Neutrophil (primary cell): ENCODE measurements around the gene TMPRSS4.

Experiments used
- H3K27ac ChIP-seq: fragments of 200-600 bp; sonication (generic); 2 replicates; pipeline ENCODE4 v1.5.1; 2016; ENCODE audit warnings: mild to moderate bottlenecking, moderate library complexity
- H3K27me3 ChIP-seq: fragments of 200-600 bp; sonication (generic); 2 replicates; pipeline ENCODE4 v1.6.0; 2016; ENCODE audit warnings: mild to moderate bottlenecking
- H3K36me3 ChIP-seq: fragments of 200-600 bp; sonication (generic); 2 replicates; pipeline ENCODE4 v1.5.1; 2017
- H3K4me1 ChIP-seq, 2 experiments: fragments of 200-600 bp in 1 of 2; sonication (generic) in 1 of 2; 1 replicate in 1 of 2; 2 replicates in 1 of 2; pipeline versions ENCODE4 v1.5.1 to v1.6.1; 2013 to 2016; ENCODE audit warnings: low read depth in 1 of 2, low read length in 1 of 2, mild to moderate bottlenecking in 1 of 2, moderate library complexity in 1 of 2; ENCODE audit not compliant: control insufficient read depth in 1 of 2, insufficient read depth in 1 of 2
- H3K4me3 ChIP-seq, 2 experiments: fragments of 200-600 bp in 1 of 2; sonication (generic) in 1 of 2; 1 replicate in 1 of 2; 2 replicates in 1 of 2; pipeline ENCODE4 v1.5.1; 2013 to 2016; ENCODE audit warnings: low read depth in 1 of 2, low read length in 1 of 2, mild to moderate bottlenecking in 1 of 2, moderate library complexity in 1 of 2
- H3K9me3 ChIP-seq: fragments of 200-600 bp; sonication (generic); 2 replicates; pipeline ENCODE4 v1.5.1; 2016
- TF ChIP-seq, protein P1 (sequence below): fragments of 200-600 bp; sonication (generic); IDR thresholded peaks from 2 replicates; pipeline ENCODE4 v1.5.1; 2016; ENCODE audit warnings: antibody characterized with exemption

Gene TMPRSS4

DNA sequence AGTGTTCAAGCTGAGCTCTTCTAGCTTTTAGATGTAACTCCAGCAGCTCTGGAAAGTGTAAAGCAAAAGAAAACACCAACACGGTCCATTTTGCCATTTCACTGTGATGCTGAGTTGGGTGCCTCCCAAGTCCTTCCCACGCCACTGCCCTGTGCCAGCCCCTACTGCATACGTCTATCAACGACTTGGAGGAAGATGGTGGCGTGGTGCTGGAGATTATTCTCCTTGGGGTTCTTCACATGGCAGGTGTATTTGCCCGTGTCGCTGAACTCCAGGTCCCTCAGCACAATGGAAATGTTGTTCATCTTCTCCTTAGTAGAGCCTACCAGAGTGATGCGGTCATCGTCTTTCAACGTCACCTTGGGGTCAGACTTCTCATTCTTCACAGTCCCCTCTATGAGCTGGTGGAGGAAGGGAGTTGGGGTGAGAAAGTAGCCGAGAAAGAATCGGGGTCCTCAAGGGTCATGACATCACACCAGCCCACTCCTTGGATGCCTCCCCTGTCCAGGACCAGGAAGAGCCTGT lies 66.8 kb downstream of the TMPRSS4 start:
- H3K36me3 ChIP-seq = no peaks in the 10 kb centered on the region
- H3K27ac ChIP-seq = peak overlapping the region; percentile 68
- no peak overlapping the region for H3K4me3 ChIP-seq
- peaks cover 24 to 31% of the 10 kb centered on the region in 2 experiments for H3K4me1 ChIP-seq
- H3K9me3 ChIP-seq = no peaks in the 10 kb centered on the region
- TF ChIP-seq, protein P1, sequence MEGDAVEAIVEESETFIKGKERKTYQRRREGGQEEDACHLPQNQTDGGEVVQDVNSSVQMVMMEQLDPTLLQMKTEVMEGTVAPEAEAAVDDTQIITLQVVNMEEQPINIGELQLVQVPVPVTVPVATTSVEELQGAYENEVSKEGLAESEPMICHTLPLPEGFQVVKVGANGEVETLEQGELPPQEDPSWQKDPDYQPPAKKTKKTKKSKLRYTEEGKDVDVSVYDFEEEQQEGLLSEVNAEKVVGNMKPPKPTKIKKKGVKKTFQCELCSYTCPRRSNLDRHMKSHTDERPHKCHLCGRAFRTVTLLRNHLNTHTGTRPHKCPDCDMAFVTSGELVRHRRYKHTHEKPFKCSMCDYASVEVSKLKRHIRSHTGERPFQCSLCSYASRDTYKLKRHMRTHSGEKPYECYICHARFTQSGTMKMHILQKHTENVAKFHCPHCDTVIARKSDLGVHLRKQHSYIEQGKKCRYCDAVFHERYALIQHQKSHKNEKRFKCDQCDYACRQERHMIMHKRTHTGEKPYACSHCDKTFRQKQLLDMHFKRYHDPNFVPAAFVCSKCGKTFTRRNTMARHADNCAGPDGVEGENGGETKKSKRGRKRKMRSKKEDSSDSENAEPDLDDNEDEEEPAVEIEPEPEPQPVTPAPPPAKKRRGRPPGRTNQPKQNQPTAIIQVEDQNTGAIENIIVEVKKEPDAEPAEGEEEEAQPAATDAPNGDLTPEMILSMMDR = no peak
- H3K27me3 ChIP-seq = peaks cover 46% of the 10 kb centered on the region

GRCh38 chr11:118144301-118145268 lies 67.7 kb downstream of the TMPRSS4 start:
- Histone ChIP-seq H3K36me3 (no peaks in the 10 kb centered on the region), H3K4me1 (peaks cover 24 to 31% of the 10 kb centered on the region in 2 experiments), H3K9me3 (no peaks in the 10 kb centered on the region), H3K27me3 (peaks cover 55% of the 10 kb centered on the region), H3K27ac (peak overlapping the region; percentile 38), H3K4me3 (peak overlapping the region; percentile 76 to 98)
- TF ChIP-seq, protein P1 = no peak

GRCh38 chr11:118145285-118146227 lies 68.7 kb downstream of the TMPRSS4 start:
- Histone ChIP-seq H3K27me3 (peaks cover 58% of the 10 kb centered on the region), H3K27ac (peak overlapping the region; percentile 38), H3K4me3 (peak overlapping the region; percentile 76 to 98), H3K4me1 (peaks cover 24 to 31% of the 10 kb centered on the region in 2 experiments), H3K36me3 (no peaks in the 10 kb centered on the region), H3K9me3 (no peaks in the 10 kb centered on the region)
- TF ChIP-seq, protein P1 = peak; percentile 96

DNA sequence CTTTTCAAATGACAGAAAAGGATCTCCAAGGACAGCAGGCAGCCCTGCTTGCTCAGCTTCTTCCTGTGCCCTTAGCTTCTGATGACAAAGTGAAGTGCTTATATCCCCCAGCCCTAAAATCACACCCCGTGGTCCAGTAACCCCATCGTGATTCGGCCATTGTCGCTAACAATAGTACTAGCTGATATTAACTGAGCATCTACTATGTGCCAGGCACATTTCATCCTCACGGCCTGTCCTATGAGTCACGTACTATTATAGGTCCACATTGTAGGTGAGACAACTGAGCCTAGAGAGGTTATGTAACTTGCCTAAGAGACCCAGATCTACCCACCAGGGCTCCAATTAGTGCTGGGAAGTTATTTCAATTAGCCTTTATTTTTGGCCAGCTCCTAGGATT lies 69.7 kb downstream of the TMPRSS4 start:
- peaks cover 68% of the 10 kb centered on the region for H3K27me3 ChIP-seq
- peaks cover 24 to 31% of the 10 kb centered on the region in 2 experiments for H3K4me1 ChIP-seq
- H3K27ac ChIP-seq = no peak overlapping the region
- TF ChIP-seq, protein P1 = no peak
- H3K9me3 ChIP-seq = no peaks in the 10 kb centered on the region
- H3K4me3 ChIP-seq = no peak overlapping the region
- no peaks in the 10 kb centered on the region for H3K36me3 ChIP-seq

DNA sequence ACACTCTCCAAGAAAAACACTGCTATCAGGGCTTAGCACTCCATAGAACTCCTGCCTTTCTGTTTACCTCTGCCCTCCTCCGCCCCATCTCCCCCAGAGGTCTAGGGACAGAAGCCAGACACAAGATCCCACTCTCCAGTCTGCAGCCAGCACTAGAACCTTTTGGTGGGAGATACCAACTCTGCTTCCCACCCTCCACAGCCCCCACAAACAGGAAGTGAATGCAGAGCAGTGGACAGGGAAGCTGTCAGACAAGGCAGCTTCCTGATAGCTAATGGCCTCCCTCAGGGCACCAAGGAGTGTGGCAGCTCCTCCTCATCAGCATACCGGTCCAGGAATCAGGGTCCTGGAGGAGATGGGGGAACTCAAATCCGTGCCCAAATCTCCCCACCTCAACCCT lies 70.6 kb downstream of the TMPRSS4 start:
- Histone ChIP-seq H3K27ac (no peak overlapping the region), H3K4me3 (no peak overlapping the region), H3K36me3 (no peaks in the 10 kb centered on the region), H3K4me1 (peaks cover 17 to 25% of the 10 kb centered on the region in 2 experiments), H3K9me3 (no peaks in the 10 kb centered on the region), H3K27me3 (peaks cover 78% of the 10 kb centered on the region)
- TF ChIP-seq, protein P1 = no peak
